ENCODE results near the gene UBR4.

The UBR4 gene

GRCh38 chr1:19053486-19053885 is 156.6 kb downstream of the UBR4 start:
- FAIRE-seq, result no peak

- no peak for FAIRE-seq
These were observed 160.3 kb downstream of the UBR4 start for GRCh38 chr1:19049798-19050197.

- no peak for FAIRE-seq
These were observed 160.8 kb downstream of the UBR4 start for GRCh38 chr1:19049128-19049768.

GRCh38 chr1:19046972-19047731 is 162.9 kb downstream of the UBR4 start:
- no peak for FAIRE-seq

- FAIRE-seq, result no peak
These were observed 163.9 kb downstream of the UBR4 start for GRCh38 chr1:19045898-19046880.

GRCh38 chr1:19044975-19045831 is 164.9 kb downstream of the UBR4 start:
- FAIRE-seq, result no peak

- no peak for FAIRE-seq
These were observed 165.6 kb downstream of the UBR4 start for GRCh38 chr1:19044471-19044870.

- no peak for FAIRE-seq
These were observed 166.3 kb downstream of the UBR4 start for GRCh38 chr1:19043579-19044443.

- no peak for FAIRE-seq
These were observed 167.1 kb downstream of the UBR4 start for GRCh38 chr1:19042675-19043578.

GRCh38 chr1:19040010-19040680 is 169.9 kb downstream of the UBR4 start:
- FAIRE-seq, result no peak

GRCh38 chr1:19038732-19039131 is 171.3 kb downstream of the UBR4 start:
- no peak for FAIRE-seq

- FAIRE-seq, result no peak
These were observed 172.0 kb downstream of the UBR4 start for GRCh38 chr1:19038096-19038495.

GRCh38 chr1:19037659-19038058 is 172.4 kb downstream of the UBR4 start:
- FAIRE-seq, result no peak

- no peak for FAIRE-seq
These were observed 173.1 kb downstream of the UBR4 start for GRCh38 chr1:19036813-19037605.

GRCh38 chr1:19036041-19036812 is 173.8 kb downstream of the UBR4 start:
- no peak for FAIRE-seq

GRCh38 chr1:19035377-19036040 is 174.6 kb downstream of the UBR4 start:
- no peak for FAIRE-seq

GRCh38 chr1:19034721-19035120 is 175.3 kb downstream of the UBR4 start:
- no peak for FAIRE-seq

Measured in colon (tissue), 2 donors.